CD4-positive, alpha-beta T cell treated with Interleukin-6 at 100 ng/mL for 8 hours (primary cell): Measurements from ENCODE around the gene LGALSL.

ENCODE experiments used
- DNase-seq: peaks from one replicate; pipeline ENCODE4 v3.0.0-alpha.2; 2020; ENCODE audit warnings: mixed read lengths, low spot score

The LGALSL gene

GRCh38 chr2:64453770-64454385, at the start of gene LGALSL:
LGALSL (plus strand) TSS chr2:64454162; CDS start chr2:64454546, 384 bp downstream.
- DNase-seq: no peak

- DNase-seq: no peak
Measured at GRCh38 chr2:64404743-64405142, 49.2 kb upstream of the LGALSL start.

- DNase-seq: no peak
Measured at GRCh38 chr2:64405581-64406406, 48.2 kb upstream of the LGALSL start.

- no peak for DNase-seq
Measured at GRCh38 chr2:64406407-64406774, 47.6 kb upstream of the LGALSL start.

GRCh38 chr2:64408031-64408430, 45.9 kb upstream of the LGALSL start:
- no peak for DNase-seq

- no peak for DNase-seq
Measured at GRCh38 chr2:64410671-64411070, 43.3 kb upstream of the LGALSL start.

- no peak for DNase-seq
Measured at GRCh38 chr2:64412671-64413070, 41.3 kb upstream of the LGALSL start.

GRCh38 chr2:64414736-64415435, 39.1 kb upstream of the LGALSL start:
- DNase-seq: no peak

GRCh38 chr2:64417624-64418023, 36.3 kb upstream of the LGALSL start:
- no peak for DNase-seq

- no peak for DNase-seq
Measured at GRCh38 chr2:64419596-64420165, 34.3 kb upstream of the LGALSL start.

- no peak for DNase-seq
Measured at GRCh38 chr2:64420677-64421076, 33.3 kb upstream of the LGALSL start.

- no peak for DNase-seq
Measured at GRCh38 chr2:64421201-64421600, 32.8 kb upstream of the LGALSL start.

GRCh38 chr2:64422466-64422865, 31.5 kb upstream of the LGALSL start:
- no peak for DNase-seq

GRCh38 chr2:64423303-64423702, 30.7 kb upstream of the LGALSL start:
- no peak for DNase-seq

- no peak for DNase-seq
Measured at GRCh38 chr2:64424416-64424987, 29.5 kb upstream of the LGALSL start.

- no peak for DNase-seq
Measured at GRCh38 chr2:64426183-64426952, 27.6 kb upstream of the LGALSL start.

GRCh38 chr2:64434039-64434657, 19.8 kb upstream of the LGALSL start:
- DNase-seq: no peak

- DNase-seq: no peak
Measured at GRCh38 chr2:64437883-64438282, 16.1 kb upstream of the LGALSL start.

GRCh38 chr2:64439194-64439593, 14.8 kb upstream of the LGALSL start:
- DNase-seq: no peak

GRCh38 chr2:64440843-64441242, 13.1 kb upstream of the LGALSL start:
- DNase-seq: no peak

- DNase-seq: no peak
Measured at GRCh38 chr2:64442277-64442676, 11.7 kb upstream of the LGALSL start.
